ENCODE measurements around the gene CCSER1.

DNA sequence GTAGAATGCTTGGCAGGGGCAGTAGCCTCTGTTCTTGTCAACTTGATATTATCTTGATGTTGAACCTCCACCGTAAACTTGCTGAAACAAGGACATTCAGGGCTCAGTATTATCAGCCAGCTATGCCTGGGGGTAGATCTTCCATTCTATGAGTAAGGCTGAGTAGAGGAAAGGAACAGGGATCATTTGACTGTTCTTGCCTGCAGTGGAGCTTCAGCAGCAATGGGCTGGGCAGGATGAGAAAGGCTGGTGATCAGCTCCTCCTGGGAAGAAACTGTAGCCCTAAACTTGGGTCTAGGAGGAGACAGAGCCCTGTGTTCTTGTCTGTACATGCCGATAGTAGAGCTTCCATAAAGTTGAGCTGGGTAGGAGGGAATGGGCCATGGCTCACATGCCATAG, 127.2 kb downstream of the CCSER1 start:
- TF ChIP-seq, protein P1, sequence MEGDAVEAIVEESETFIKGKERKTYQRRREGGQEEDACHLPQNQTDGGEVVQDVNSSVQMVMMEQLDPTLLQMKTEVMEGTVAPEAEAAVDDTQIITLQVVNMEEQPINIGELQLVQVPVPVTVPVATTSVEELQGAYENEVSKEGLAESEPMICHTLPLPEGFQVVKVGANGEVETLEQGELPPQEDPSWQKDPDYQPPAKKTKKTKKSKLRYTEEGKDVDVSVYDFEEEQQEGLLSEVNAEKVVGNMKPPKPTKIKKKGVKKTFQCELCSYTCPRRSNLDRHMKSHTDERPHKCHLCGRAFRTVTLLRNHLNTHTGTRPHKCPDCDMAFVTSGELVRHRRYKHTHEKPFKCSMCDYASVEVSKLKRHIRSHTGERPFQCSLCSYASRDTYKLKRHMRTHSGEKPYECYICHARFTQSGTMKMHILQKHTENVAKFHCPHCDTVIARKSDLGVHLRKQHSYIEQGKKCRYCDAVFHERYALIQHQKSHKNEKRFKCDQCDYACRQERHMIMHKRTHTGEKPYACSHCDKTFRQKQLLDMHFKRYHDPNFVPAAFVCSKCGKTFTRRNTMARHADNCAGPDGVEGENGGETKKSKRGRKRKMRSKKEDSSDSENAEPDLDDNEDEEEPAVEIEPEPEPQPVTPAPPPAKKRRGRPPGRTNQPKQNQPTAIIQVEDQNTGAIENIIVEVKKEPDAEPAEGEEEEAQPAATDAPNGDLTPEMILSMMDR (conservative IDR thresholded peaks at IDR 0.05 in 1 of 2, IDR thresholded peaks at IDR 0.05 in 1 of 2; ENCODE audit: extremely low read depth in 1 of 2, insufficient read depth in 1 of 2, low read depth in 1 of 2, low read length in 2 of 2): no peak
- TF ChIP-seq EZH2 (IDR thresholded peaks at IDR 0.05; ENCODE audit: borderline replicate concordance, low read length): no peak

All from mammary epithelial cell (primary cell).